GM12878 (cell line): ENCODE results near the gene METTL9. TPM values are rescaled to one million over a fixed set of nuclear protein-coding genes. Genes with fewer than 3 reads are reported as not detected.

ENCODE experiments used
- ATAC-seq: fragments of 200-7000 bp; cut with Tn5 transposase; 3 replicates; pipeline ENCODE4 v1.9.1; 2020; ENCODE audit warnings: mild to moderate bottlenecking, moderate library complexity
- BruUV-seq: library from RNA; stranded (reverse); fragments of 400-500 nt; replicated peaks from 2 replicates; lab custom pipeline; 2021; lab: Mats Ljungman, UMichigan
- CTCF ChIA-PET: fragments of 300-600 bp; sonication (Branson Sonifier 250); formaldehyde crosslinking; extraction: SDS; loops from one replicate; lab custom pipeline; 2021; ENCODE audit warnings: inconsistent platforms; lab: Yijun Ruan, JAX
- POLR2A ChIA-PET: fragments of 350-600 bp; formaldehyde crosslinking; extraction: SDS; loops from one replicate; lab custom pipeline; 2021; ENCODE audit warnings: inconsistent platforms; lab: Charles Lee
- RAD21 ChIA-PET: fragments of 300-600 bp; sonication (Branson Sonifier 250); formaldehyde crosslinking; loops from one replicate; lab custom pipeline; 2023; ENCODE audit warnings: antibody characterized with exemption; ENCODE audit not compliant: unreplicated experiment; lab: Charles Lee
- SMC1A ChIA-PET: fragments of 300-600 bp; sonication (Branson Sonifier 250); formaldehyde crosslinking; loops from one replicate; lab custom pipeline; 2023; ENCODE audit not compliant: unreplicated experiment, uncharacterized antibody; lab: Charles Lee
- DNase-seq: peaks from one replicate; pipeline ENCODE4 v3.0.0-alpha.2; 2011; ENCODE audit warnings: low read depth, low spot score
- FAIRE-seq: peaks from 3 replicates; lab custom pipeline; 2011; peaks lifted over from hg19 to GRCh38; lab: Jason Lieb, UNC
- H2AFZ ChIP-seq: 2 replicates; pipeline ENCODE4 v1.6.0; 2011; ENCODE audit warnings: low read depth, low read length, control low read depth; ENCODE audit not compliant: control insufficient read depth
- H3K27ac ChIP-seq: 2 replicates; pipeline ENCODE4 v1.5.1; 2011; ENCODE audit warnings: control low read depth; ENCODE audit not compliant: control insufficient read depth, insufficient read depth
- H3K27me3 ChIP-seq, 2 experiments: replicated peaks in 1 of 2; 2 replicates each; pipeline versions ENCODE4 v1.6.0 to v1.6.1; 2011; ENCODE audit warnings: low read length in 1 of 2; ENCODE audit not compliant: control insufficient read depth in 2 of 2, insufficient read depth in 2 of 2
- H3K36me3 ChIP-seq, 2 experiments: 2 replicates each; pipeline ENCODE4 v1.5.1; 2011; ENCODE audit warnings: low read length in 1 of 2; ENCODE audit not compliant: control insufficient read depth in 2 of 2, insufficient read depth in 2 of 2
- H3K4me1 ChIP-seq: 2 replicates; pipeline ENCODE4 v1.6.1; 2011; ENCODE audit warnings: mild to moderate bottlenecking, low read length, moderate library complexity, mixed read lengths; ENCODE audit not compliant: control insufficient read depth, insufficient read depth
- H3K4me2 ChIP-seq: 2 replicates; pipeline ENCODE4 v1.6.0; 2011; ENCODE audit warnings: control low read depth; ENCODE audit not compliant: control insufficient read depth, insufficient read depth
- H3K4me3 ChIP-seq: fragments of 200-600 bp; sonication (generic); 2 replicates; pipeline ENCODE4 v1.5.1; 2016
- H3K79me2 ChIP-seq: 2 replicates; pipeline ENCODE4 v1.6.0; 2011; ENCODE audit warnings: low read length; ENCODE audit not compliant: control insufficient read depth, insufficient read depth
- H3K9ac ChIP-seq: 2 replicates; pipeline ENCODE4 v1.8.0; 2011; ENCODE audit warnings: low read length, control low read depth, mixed read lengths; ENCODE audit not compliant: control insufficient read depth, insufficient read depth
- H3K9me3 ChIP-seq: replicated peaks from 3 replicates; pipeline ENCODE4 v1.5.1; 2011; ENCODE audit warnings: mild to moderate bottlenecking, low read length; ENCODE audit not compliant: control insufficient read depth, insufficient read depth
- H4K20me1 ChIP-seq: 2 replicates; pipeline ENCODE4 v1.6.0; 2011; ENCODE audit not compliant: control insufficient read depth, insufficient read depth
- CEBPZ ChIP-seq: fragments of 150-350 bp; IDR thresholded peaks from 2 replicates; pipeline ENCODE4 v1.6.1; 2016; ENCODE audit warnings: low read depth, low read length
- FOXM1 ChIP-seq: IDR thresholded peaks from 2 replicates; pipeline ENCODE4 v1.6.1; 2012; ENCODE audit warnings: low read depth, mild to moderate bottlenecking, inconsistent platforms, low read length, moderate library complexity
- HCFC1 ChIP-seq: fragments of 150-350 bp; IDR thresholded peaks from 2 replicates; pipeline ENCODE4 v1.6.1; 2014; ENCODE audit warnings: low read length
- POLR2AphosphoS5 ChIP-seq: IDR thresholded peaks from 2 replicates; pipeline ENCODE4 v1.6.1; 2011; ENCODE audit warnings: mild to moderate bottlenecking, low read length, inconsistent platforms
- WGBS: methylation state at CpG from one replicate; pipeline ENCODE4 v1.1.6; 2016; ENCODE audit warnings: low lambda C conversion rate; ENCODE audit not compliant: insufficient replicate concordance, insufficient coverage; ENCODE audit errors: missing lambda C conversion rate; 5-methylcytosine and 5-hydroxymethylcytosine counted together
- in situ Hi-C: fragments of 300-500 bp; cut with MboI; formaldehyde crosslinking; loops from 9 replicates; pipeline ENCODE4 v1.14.3; 2018; ENCODE audit warnings: mixed read lengths
- intact Hi-C: fragments of 100-400 bp; cut with micrococcal nuclease; formaldehyde crosslinking; loops from one replicate; pipeline ENCODE4 v1.14.2; 2022; ENCODE audit not compliant: unreplicated experiment
- polyA plus RNA-seq, 11 experiments: library from polyadenylated mRNA; depleted of rRNA in 4 of 11; unstranded in 6 of 11; stranded (reverse) in 5 of 11; fragments of >200 nt; fragmentation: Nextera tagmentation in 4 of 11; fragmentation: Illumina TruSeq in 1 of 11; extraction: Ambion mirVana in 4 of 11; extraction: Trizol in 1 of 11; gene quantifications; 1 replicate in 1 of 11; 2 replicates in 10 of 11; pipeline versions ENCODE4 v1.2.1 to v1.2.3, GENCODE V29; 2011 to 2016; ENCODE audit warnings: inconsistent platforms in 2 of 11, missing spikeins in 2 of 11, low read depth in 1 of 11
- total RNA-seq, 4 experiments: library from RNA; depleted of rRNA in 3 of 4; stranded (reverse); fragments of >200 nt in 3 of 4; fragmentation: Illumina TruSeq in 1 of 4; extraction: Trizol in 1 of 4; gene quantifications; 2 replicates each; pipeline versions ENCODE4 v1.2.1 to v1.2.3, GENCODE V29; 2013 to 2021

The METTL9 gene
- total and polyA plus RNA-seq, 10 of the 15 experiments (the other 5 are each of a cell fraction or from before 2014, with no cell fraction given): 19.4 to 119 (median 101) TPM

- no peak for FAIRE-seq
- 4% methylated on average over 2 of the region's 2 CpGs for WGBS
- ChIA-PET SMC1A (interaction anchor here (0.5 to 2.0 kb wide), 7 partner anchors 11 to 113 kb away, joined by 3 to 7 read pairs (median 4); no protein-coding TSS in a partner anchor), CTCF (interaction anchor here (1.1 to 5.3 kb wide), 4 partner anchors 17 to 60 kb away, joined by 3 to 39 read pairs (median 6); no protein-coding TSS in a partner anchor), POLR2A (interaction anchor here (1.1 kb wide), 1 partner anchor 43 kb away, joined by 3 read pairs; no protein-coding TSS in a partner anchor), RAD21 (interaction anchor here (1.5 to 1.6 kb wide), 2 partner anchors 44 to 56 kb away, joined by 4 to 5 read pairs; no protein-coding TSS in a partner anchor)
- Histone ChIP-seq H4K20me1 (no peaks in the 10 kb centered on the region), H3K4me1 (peaks cover 11% of the 10 kb centered on the region), H3K4me3 (no peak overlapping the region), H3K27ac (no peak overlapping the region), H3K4me2 (no peak overlapping the region), H3K9me3 (no peaks in the 10 kb centered on the region; the same call in 2 of the 3 replicates), H3K9ac (no peak overlapping the region), H2AFZ (no peak overlapping the region), H3K27me3 (no peaks in the 10 kb centered on the region; a peak in 3 of 4 replicates), H3K36me3 (no peaks in the 10 kb centered on the region), H3K79me2 (no peaks in the 10 kb centered on the region)
- intact Hi-C loops (loop anchor here (10.0 kb wide), 1 partner anchor 1364 kb away; no protein-coding TSS in a partner anchor), in situ Hi-C loops (loop anchor here (10.0 kb wide), 1 partner anchor 46 kb away; the partner anchor contains the start of gene IGSF6)
- ATAC-seq: no peak
- TF ChIP-seq POLR2AphosphoS5 (no peak), FOXM1 (no peak), HCFC1 (no peak), CEBPZ (no peak)
- no peak for DNase-seq
- no TSS peak for BruUV-seq
Observed at GRCh38 chr16:21701271-21701670, 101.9 kb downstream of the METTL9 start.
